Mesothelial cell of epicardium (in vitro differentiated cells): Measurements from ENCODE around the gene TRIM7. TPM values are rescaled to one million over a fixed set of nuclear protein-coding genes. Genes with fewer than 3 reads are reported as not detected.
A peak's percentile ranks its signal among the peaks of the same experiment; 100 is the strongest.

Experiments
- DNase-seq, 2 experiments: peaks; one replicate each; pipeline ENCODE4 v3.0.0; 2021; ENCODE audit warnings: low spot score in 2 of 2; ENCODE audit not compliant: unreplicated experiment in 2 of 2
- H3K27ac Mint-ChIP-seq: 2 replicates; pipeline ENCODE4 v1.8.0; 2021; ENCODE audit warnings: mixed read lengths
- H3K27me3 Mint-ChIP-seq: 2 replicates; pipeline ENCODE4 v1.8.0; 2021; ENCODE audit warnings: low read depth, mixed read lengths
- H3K36me3 Mint-ChIP-seq: 2 replicates; pipeline ENCODE4 v1.8.0; 2021; ENCODE audit warnings: mixed read lengths
- H3K4me1 Mint-ChIP-seq: 2 replicates; pipeline ENCODE4 v1.8.0; 2021; ENCODE audit warnings: mixed read lengths
- H3K4me3 Mint-ChIP-seq: 2 replicates; pipeline ENCODE4 v1.8.0; 2021; ENCODE audit warnings: mild to moderate bottlenecking, moderate library complexity, mixed read lengths
- H3K9me3 Mint-ChIP-seq: 2 replicates; pipeline ENCODE4 v1.8.0; 2021; ENCODE audit warnings: mixed read lengths
- CTCF ChIP-seq: fragments of 200-600 bp; sonication (generic); IDR thresholded peaks from one replicate; pipeline ENCODE4 v1.5.0; 2021; ENCODE audit warnings: antibody characterized with exemption; ENCODE audit not compliant: unreplicated experiment
- total RNA-seq: library from RNA; stranded (reverse); gene quantifications from 3 replicates; pipeline ENCODE4 v1.2.1, GENCODE V29; 2021

TRIM7 gene
- total RNA-seq, 1 donor from 2014 or later: 0.72 TPM

DNA sequence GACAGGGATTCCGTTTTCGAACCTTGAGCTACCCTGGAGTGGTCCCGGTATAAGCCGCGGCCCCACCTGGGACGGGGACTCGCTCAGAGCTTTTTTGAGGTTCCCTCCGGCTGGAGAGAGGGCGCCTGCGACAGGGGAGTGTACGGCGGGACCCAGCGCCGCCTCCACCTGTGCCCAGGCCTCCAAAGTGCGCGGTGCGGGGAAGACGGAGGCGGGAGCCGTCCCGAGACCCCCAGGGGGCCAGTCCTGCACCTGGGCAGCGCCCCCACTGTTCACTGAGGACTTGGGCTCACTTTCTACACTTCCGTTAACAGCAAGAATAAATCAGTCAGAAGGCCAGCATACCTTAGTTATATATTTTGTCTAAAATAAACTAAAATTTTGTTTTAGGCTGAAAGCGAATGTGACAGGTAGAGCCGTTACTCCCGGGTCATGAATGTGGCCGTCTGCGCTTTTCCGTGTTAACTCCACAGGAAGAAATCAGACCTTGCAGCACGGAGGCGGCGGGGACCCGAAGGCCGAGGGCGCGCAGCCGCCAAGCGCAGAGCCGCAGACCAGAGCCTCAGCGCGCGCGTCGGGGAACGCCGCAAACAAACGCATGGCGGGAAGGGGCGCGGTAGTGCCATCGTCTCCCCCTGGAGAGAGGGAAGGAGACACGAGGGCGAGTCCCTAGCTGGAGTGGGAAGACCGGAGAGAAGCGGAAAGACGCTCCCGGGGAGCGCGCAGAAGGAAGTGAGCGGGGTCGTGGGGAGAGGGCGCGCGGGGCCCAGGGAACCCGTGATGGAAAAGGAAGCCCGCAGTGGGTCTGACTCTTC, 14.1 kb downstream of the TRIM7 start:
- Mint-ChIP-seq H3K9me3 (no peaks in the 10 kb centered on the region), H3K27ac (peak overlapping the region; percentile 75), H3K4me1 (peaks cover 19% of the 10 kb centered on the region), H3K27me3 (peaks cover 3% of the 10 kb centered on the region), H3K36me3 (no peaks in the 10 kb centered on the region), H3K4me3 (peak overlapping the region; percentile 99)
- no peak for TF ChIP-seq CTCF
- peak; percentile 52 to 69 for DNase-seq

GRCh38 chr5:181189962-181190710, 14.9 kb downstream of the TRIM7 start:
- TF ChIP-seq CTCF: no peak
- no peaks in the 10 kb centered on the region for H3K36me3 Mint-ChIP-seq
- H3K27me3 Mint-ChIP-seq: peaks cover 3% of the 10 kb centered on the region
- DNase-seq: peak in 1 of 2 experiments; percentile 53
- no peaks in the 10 kb centered on the region for H3K9me3 Mint-ChIP-seq
- peak overlapping the region; percentile 64 for H3K27ac Mint-ChIP-seq
- H3K4me1 Mint-ChIP-seq: peaks cover 19% of the 10 kb centered on the region
- H3K4me3 Mint-ChIP-seq: peak overlapping the region; percentile 99

- no peak for TF ChIP-seq CTCF
- DNase-seq: peak in 1 of 2 experiments; percentile 53
- Mint-ChIP-seq H3K27ac (peak overlapping the region; percentile 92), H3K36me3 (no peaks in the 10 kb centered on the region), H3K27me3 (peaks cover 3% of the 10 kb centered on the region), H3K9me3 (no peaks in the 10 kb centered on the region), H3K4me3 (peak overlapping the region; percentile 99), H3K4me1 (peaks cover 20% of the 10 kb centered on the region)
These were observed 15.5 kb downstream of the TRIM7 start for GRCh38 chr5:181189363-181189961.

DNA sequence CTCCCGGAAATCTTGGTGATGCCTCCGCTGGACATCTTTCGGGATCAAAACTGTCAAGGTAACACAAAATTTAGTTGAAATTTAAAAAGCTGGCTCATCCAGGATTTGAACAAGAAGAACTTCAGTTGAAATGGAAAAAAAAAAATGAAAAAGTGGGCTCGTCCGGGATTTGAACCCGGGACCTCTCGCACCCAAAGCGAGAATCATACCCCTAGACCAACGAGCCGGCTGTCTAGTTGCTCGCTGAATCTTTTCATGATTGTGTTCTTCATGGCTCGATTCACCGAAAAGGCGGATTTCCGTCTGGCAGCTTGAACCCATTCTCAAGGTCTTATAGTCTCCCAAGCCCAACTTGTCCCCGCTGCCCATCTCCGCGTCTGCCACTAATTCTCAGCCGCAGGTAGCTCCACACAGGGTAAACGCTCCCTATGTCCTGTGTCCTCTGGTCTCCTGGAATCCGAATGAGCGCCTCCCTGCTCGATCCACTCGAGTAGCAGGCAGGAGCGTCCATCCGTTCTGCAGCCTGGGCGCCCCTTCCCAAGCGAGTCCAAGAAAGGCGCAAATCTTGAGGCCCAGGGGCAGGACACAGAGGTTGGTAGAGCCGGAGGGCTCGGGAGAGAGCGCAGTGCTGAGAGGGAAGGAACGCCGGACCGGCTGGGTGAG, 16.2 kb downstream of the TRIM7 start:
- H3K4me3 Mint-ChIP-seq: peak overlapping the region; percentile 99
- H3K4me1 Mint-ChIP-seq: peaks cover 24% of the 10 kb centered on the region
- no peak for TF ChIP-seq CTCF
- peak overlapping the region; percentile 92 for H3K27ac Mint-ChIP-seq
- no peaks in the 10 kb centered on the region for H3K9me3 Mint-ChIP-seq
- no peaks in the 10 kb centered on the region for H3K36me3 Mint-ChIP-seq
- H3K27me3 Mint-ChIP-seq: peaks cover 3% of the 10 kb centered on the region
- DNase-seq: peak in 1 of 2 experiments; percentile 91

GRCh38 chr5:181187500-181188213, 17.3 kb downstream of the TRIM7 start:
- peaks cover 3% of the 10 kb centered on the region for H3K27me3 Mint-ChIP-seq
- TF ChIP-seq CTCF: no peak
- H3K36me3 Mint-ChIP-seq: no peaks in the 10 kb centered on the region
- peak overlapping the region; percentile 92 for H3K27ac Mint-ChIP-seq
- no peaks in the 10 kb centered on the region for H3K9me3 Mint-ChIP-seq
- H3K4me1 Mint-ChIP-seq: peaks cover 21% of the 10 kb centered on the region
- DNase-seq: peak; percentile 61 to 89
- H3K4me3 Mint-ChIP-seq: peak overlapping the region; percentile 99
